HepG2 (cell line): Measurements from ENCODE around the gene MOGAT3. TPM values are rescaled to one million over a fixed set of nuclear protein-coding genes. Genes with fewer than 3 reads are reported as not detected.

Experiments used
- ATAC-seq: fragments of 200-7000 bp; cut with Tn5 transposase; 3 replicates; pipeline ENCODE4 v1.9.1; 2020; ENCODE audit warnings: mild to moderate bottlenecking, moderate library complexity
- BruUV-seq: library from RNA; stranded (reverse); fragments of 400-500 nt; replicated peaks from 2 replicates; lab custom pipeline; 2021; lab: Mats Ljungman, UMichigan
- CTCF ChIA-PET: fragments of 300-600 bp; formaldehyde crosslinking; extraction: SDS; loops from one replicate; lab custom pipeline; 2021; ENCODE audit warnings: low total read pairs, inconsistent platforms, low intra/inter-chr PET ratio; lab: Yijun Ruan, JAX
- POLR2A ChIA-PET: fragments of 350-600 bp; sonication (Branson Sonifier 250); formaldehyde crosslinking; loops from one replicate; lab custom pipeline; 2020; ENCODE audit warnings: antibody characterized with exemption, inconsistent platforms; lab: Yijun Ruan, JAX
- DNase-seq: peaks from one replicate; pipeline ENCODE4 v3.0.0-alpha.2; 2015; ENCODE audit warnings: low spot score
- FAIRE-seq: peaks from 3 replicates; lab custom pipeline; 2011; peaks lifted over from hg19 to GRCh38; lab: Jason Lieb, UNC
- H2AFZ ChIP-seq: one replicate; pipeline ENCODE4 v1.6.1; 2011; ENCODE audit warnings: low read length, inconsistent platforms
- H3K27ac ChIP-seq: fragments of 300-600 bp; 3 replicates; pipeline ENCODE4 v1.8.0; 2011; ENCODE audit warnings: mixed run types, mild to moderate bottlenecking, mixed read lengths, low read length, inconsistent platforms; ENCODE audit not compliant: insufficient read depth; ENCODE audit errors: extremely low read length
- H3K27me3 ChIP-seq, 2 experiments: fragments of 200-600 bp in 1 of 2; 2 replicates in 1 of 2; 3 replicates in 1 of 2; pipeline versions ENCODE4 v1.6.0 to v1.8.0; 2011; ENCODE audit warnings: low read length in 2 of 2, mild to moderate bottlenecking in 2 of 2, moderate library complexity in 2 of 2, inconsistent platforms in 1 of 2; ENCODE audit not compliant: insufficient read depth in 2 of 2, control insufficient read depth in 1 of 2
- H3K36me3 ChIP-seq, 2 experiments: fragments of 200-600 bp in 1 of 2; replicated peaks in 1 of 2; 2 replicates in 1 of 2; 3 replicates in 1 of 2; pipeline versions ENCODE4 v1.5.1 to v1.8.0; 2011; ENCODE audit warnings: low read length in 2 of 2, inconsistent platforms in 1 of 2; ENCODE audit not compliant: insufficient read depth in 2 of 2, control insufficient read depth in 1 of 2
- H3K4me1 ChIP-seq: 2 replicates; pipeline ENCODE4 v1.5.1; 2012; ENCODE audit warnings: low read length, inconsistent platforms; ENCODE audit not compliant: insufficient read depth
- H3K4me2 ChIP-seq: 2 replicates; pipeline ENCODE4 v1.6.0; 2011; ENCODE audit warnings: low read depth, low read length, inconsistent platforms
- H3K4me3 ChIP-seq, 3 experiments: fragments of 200-600 bp in 1 of 3; sonication (generic), shearing (Covaris generic) in 1 of 3; replicated peaks in 1 of 3; 2 replicates each; pipeline ENCODE4 v1.5.1; 2011 to 2016; ENCODE audit warnings: low read length in 3 of 3, inconsistent platforms in 2 of 3, low read depth in 2 of 3, mild to moderate bottlenecking in 2 of 3, control low read depth in 1 of 3, mixed read lengths in 1 of 3; ENCODE audit not compliant: insufficient read depth in 1 of 3
- H3K79me2 ChIP-seq: one replicate; pipeline ENCODE4 v1.6.1; 2011; ENCODE audit warnings: low read length, inconsistent platforms; ENCODE audit not compliant: insufficient read depth
- H3K9ac ChIP-seq: 2 replicates; pipeline ENCODE4 v1.6.0; 2011; ENCODE audit warnings: mild to moderate bottlenecking, low read depth, low read length, inconsistent platforms; ENCODE audit not compliant: insufficient read depth
- H3K9me3 ChIP-seq: 2 replicates; pipeline ENCODE4 v1.5.1; 2012; ENCODE audit warnings: mild to moderate bottlenecking, low read length
- H4K20me1 ChIP-seq: 2 replicates; pipeline ENCODE4 v1.6.0; 2011; ENCODE audit warnings: inconsistent platforms, mild to moderate bottlenecking, low read length, moderate library complexity; ENCODE audit not compliant: insufficient read depth
- NFIB ChIP-seq: sonication (generic); formaldehyde crosslinking; IDR thresholded peaks from 2 replicates; pipeline ENCODE4 v1.9.0; 2021; ENCODE audit warnings: missing genetic modification reagents, mild to moderate bottlenecking, borderline replicate concordance
- NONO ChIP-seq, 2 experiments: fragments of 450-650 bp in 1 of 2; sonication (generic) in 1 of 2; formaldehyde crosslinking in 1 of 2; IDR thresholded peaks in 1 of 2; conservative IDR thresholded peaks in 1 of 2; 2 replicates each; pipeline versions ENCODE4 v1.6.1 to v1.8.0; 2017 to 2022; ENCODE audit warnings: mild to moderate bottlenecking in 1 of 2, missing genetic modification reagents in 1 of 2, moderate library complexity in 1 of 2
- RBFOX2 ChIP-seq: fragments of 200-400 bp; formaldehyde crosslinking; IDR thresholded peaks from 2 replicates; pipeline ENCODE4 v1.6.1; 2017; ENCODE audit warnings: low read depth, mild to moderate bottlenecking, low read length
- RFX1 ChIP-seq: fragments of 450-650 bp; IDR thresholded peaks from 2 replicates; pipeline ENCODE4 v1.6.1; 2017
- SSRP1 ChIP-seq: IDR thresholded peaks from 2 replicates; pipeline ENCODE4 v1.6.1; 2016; ENCODE audit warnings: control low read depth
- STAG1 ChIP-seq: sonication (generic); formaldehyde crosslinking; IDR thresholded peaks from 2 replicates; pipeline ENCODE4 v1.4.0; 2020; ENCODE audit warnings: missing genetic modification reagents
- TEAD3 ChIP-seq: optimal IDR thresholded peaks from 2 replicates; pipeline ENCODE3; 2016; ENCODE audit warnings: borderline replicate concordance
- THYN1 ChIP-seq: sonication (generic); formaldehyde crosslinking; IDR thresholded peaks from 2 replicates; pipeline ENCODE4 v1.8.1; 2023; ENCODE audit warnings: low read depth, mild to moderate bottlenecking, moderate library complexity, missing genetic modification reagents, borderline replicate concordance
- ZBTB21 ChIP-seq: sonication (generic); formaldehyde crosslinking; IDR thresholded peaks from 2 replicates; pipeline ENCODE4 v1.4.0; 2020; ENCODE audit warnings: missing genetic modification reagents
- ZMAT3 ChIP-seq: sonication (generic); formaldehyde crosslinking; conservative IDR thresholded peaks from 2 replicates; pipeline ENCODE4 v1.7.0; 2021; ENCODE audit warnings: missing genetic modification reagents
- WGBS: methylation state at CpG from one replicate; pipeline ENCODE4 v1.1.6; 2017; ENCODE audit warnings: low lambda C conversion rate; 5-methylcytosine and 5-hydroxymethylcytosine counted together
- in situ Hi-C: cut with HindIII; loops from 2 replicates; pipeline ENCODE4 v1.10.0; 2017; ENCODE audit warnings: low pct_unique_long_range_greater_than_20kb; ENCODE audit not compliant: extremely low pct_ligation_motif_present
- intact Hi-C: fragments of 100-400 bp; cut with micrococcal nuclease; formaldehyde crosslinking; loops from one replicate; pipeline ENCODE4 v1.10.0; 2022; ENCODE audit not compliant: unreplicated experiment
- polyA plus RNA-seq, 8 experiments: library from polyadenylated mRNA; depleted of rRNA in 3 of 8; stranded (reverse) in 7 of 8; unstranded in 1 of 8; fragments of >200 nt; fragmentation: Illumina TruSeq in 4 of 8; extraction: Trizol in 4 of 8; gene quantifications; 2 replicates each; pipeline versions ENCODE4 v1.2.1 to v1.2.3, GENCODE V29; 2011 to 2016; ENCODE audit warnings: low read depth in 4 of 8, missing spikeins in 1 of 8, mixed read lengths in 1 of 8; ENCODE audit not compliant: insufficient read depth in 1 of 8
- total RNA-seq, 5 experiments: library from RNA; depleted of rRNA; stranded (reverse); fragments of >200 nt; fragmentation: Illumina TruSeq; extraction: Trizol; gene quantifications; 2 replicates each; pipeline ENCODE4 v1.2.3, GENCODE V29; 2016; ENCODE audit warnings: low read depth in 1 of 5
- TF ChIP-seq, protein P1 (sequence below): sonication (generic); formaldehyde crosslinking; conservative IDR thresholded peaks from 2 replicates; pipeline ENCODE4 v1.8.0; 2022; ENCODE audit warnings: missing genetic modification reagents
- TF ChIP-seq, protein P2 (sequence below): sonication (generic); formaldehyde crosslinking; IDR thresholded peaks from 2 replicates; pipeline ENCODE4 v1.4.0; 2020; ENCODE audit warnings: mild to moderate bottlenecking, missing genetic modification reagents
- TF ChIP-seq, protein P3 (sequence below): sonication (generic); formaldehyde crosslinking; IDR thresholded peaks from 2 replicates; pipeline ENCODE4 v1.9.0; 2022; ENCODE audit warnings: missing genetic modification reagents, mild to moderate bottlenecking, borderline replicate concordance
- TF ChIP-seq, protein P4 (sequence below): sonication (generic); formaldehyde crosslinking; IDR thresholded peaks from 2 replicates; pipeline ENCODE4 v1.4.0; 2020; ENCODE audit warnings: missing genetic modification reagents, borderline replicate concordance

The MOGAT3 gene
- total and polyA plus RNA-seq, 2 of the 13 experiments (the other 11 are each of a cell fraction or from before 2014, with no cell fraction given), result 22.5 to 30.5 TPM

DNA sequence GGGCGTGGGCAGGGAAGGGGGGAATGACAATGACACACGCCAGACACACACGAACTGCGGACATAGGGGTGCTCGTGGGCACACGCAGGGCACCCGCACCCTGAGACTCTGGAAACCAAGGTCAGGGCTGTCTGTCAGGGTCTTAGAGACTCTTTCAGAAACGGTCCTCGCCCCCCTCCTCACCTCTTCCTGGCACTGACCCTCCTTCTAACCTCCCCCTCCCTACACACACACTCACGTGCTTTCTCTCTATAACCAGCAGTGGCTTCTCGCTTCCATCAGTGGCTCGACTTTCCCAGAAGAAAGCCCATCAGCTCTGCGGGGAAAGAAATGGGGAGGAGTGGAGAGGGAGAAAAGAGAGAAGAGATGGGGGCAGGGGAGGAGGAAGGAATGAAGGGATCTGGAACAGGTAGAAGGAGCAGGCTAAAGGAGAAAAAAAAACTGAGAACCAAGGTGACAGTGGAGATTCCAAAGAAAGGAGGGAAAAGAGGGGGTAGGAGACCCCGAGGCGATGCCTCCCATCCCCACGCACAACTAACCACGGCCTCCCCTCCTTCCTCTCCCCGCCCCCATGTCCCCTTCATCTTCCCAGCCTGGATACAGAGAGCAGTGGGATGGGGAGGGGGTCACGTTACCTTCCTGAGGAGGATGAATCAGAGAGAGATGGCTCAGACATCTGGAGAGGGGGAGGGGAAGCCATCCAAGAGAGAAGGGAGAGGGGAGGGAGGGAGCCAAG, 33.8 kb downstream of the MOGAT3 start:
- no peaks in the 10 kb centered on the region for H3K36me3 ChIP-seq
- H3K4me2 ChIP-seq, result no peak overlapping the region
- WGBS, result 8% methylated on average over 19 of the region's 19 CpGs
- no peak overlapping the region for H3K27ac ChIP-seq
- peaks cover 47% of the 10 kb centered on the region for H3K4me1 ChIP-seq
- H3K4me3 ChIP-seq, result no peak overlapping the region
- BruUV-seq, result no TSS peak
- peaks cover 9 to 68% of the 10 kb centered on the region in 2 experiments for H3K27me3 ChIP-seq
- CTCF ChIA-PET, result no interaction called here
- FAIRE-seq, result no peak
- H3K79me2 ChIP-seq, result no peaks in the 10 kb centered on the region
- intact Hi-C loops, result no loop called here
- TF ChIP-seq NONO (IDR thresholded peaks at IDR 0.05) (no peak), NONO (CRISPR knock-in tag; conservative IDR thresholded peaks at IDR 0.05) (no peak), TEAD3 (CRISPR knock-in tag) (no peak), NFIB (CRISPR knock-in tag) (no peak), SSRP1 (CRISPR knock-in tag) (no peak), RFX1 (no peak), THYN1 (CRISPR knock-in tag) (no peak), ZMAT3 (no peak), RBFOX2 (no peak), STAG1 (CRISPR knock-in tag) (no peak), ZBTB21 (CRISPR knock-in tag) (no peak)
- TF ChIP-seq, protein P1, sequence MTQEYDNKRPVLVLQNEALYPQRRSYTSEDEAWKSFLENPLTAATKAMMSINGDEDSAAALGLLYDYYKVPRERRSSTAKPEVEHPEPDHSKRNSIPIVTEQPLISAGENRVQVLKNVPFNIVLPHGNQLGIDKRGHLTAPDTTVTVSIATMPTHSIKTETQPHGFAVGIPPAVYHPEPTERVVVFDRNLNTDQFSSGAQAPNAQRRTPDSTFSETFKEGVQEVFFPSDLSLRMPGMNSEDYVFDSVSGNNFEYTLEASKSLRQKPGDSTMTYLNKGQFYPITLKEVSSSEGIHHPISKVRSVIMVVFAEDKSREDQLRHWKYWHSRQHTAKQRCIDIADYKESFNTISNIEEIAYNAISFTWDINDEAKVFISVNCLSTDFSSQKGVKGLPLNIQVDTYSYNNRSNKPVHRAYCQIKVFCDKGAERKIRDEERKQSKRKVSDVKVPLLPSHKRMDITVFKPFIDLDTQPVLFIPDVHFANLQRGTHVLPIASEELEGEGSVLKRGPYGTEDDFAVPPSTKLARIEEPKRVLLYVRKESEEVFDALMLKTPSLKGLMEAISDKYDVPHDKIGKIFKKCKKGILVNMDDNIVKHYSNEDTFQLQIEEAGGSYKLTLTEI (CRISPR knock-in tag), result no peak
- TF ChIP-seq, protein P2, sequence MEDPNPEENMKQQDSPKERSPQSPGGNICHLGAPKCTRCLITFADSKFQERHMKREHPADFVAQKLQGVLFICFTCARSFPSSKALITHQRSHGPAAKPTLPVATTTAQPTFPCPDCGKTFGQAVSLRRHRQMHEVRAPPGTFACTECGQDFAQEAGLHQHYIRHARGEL, result no peak
- TF ChIP-seq, protein P3, sequence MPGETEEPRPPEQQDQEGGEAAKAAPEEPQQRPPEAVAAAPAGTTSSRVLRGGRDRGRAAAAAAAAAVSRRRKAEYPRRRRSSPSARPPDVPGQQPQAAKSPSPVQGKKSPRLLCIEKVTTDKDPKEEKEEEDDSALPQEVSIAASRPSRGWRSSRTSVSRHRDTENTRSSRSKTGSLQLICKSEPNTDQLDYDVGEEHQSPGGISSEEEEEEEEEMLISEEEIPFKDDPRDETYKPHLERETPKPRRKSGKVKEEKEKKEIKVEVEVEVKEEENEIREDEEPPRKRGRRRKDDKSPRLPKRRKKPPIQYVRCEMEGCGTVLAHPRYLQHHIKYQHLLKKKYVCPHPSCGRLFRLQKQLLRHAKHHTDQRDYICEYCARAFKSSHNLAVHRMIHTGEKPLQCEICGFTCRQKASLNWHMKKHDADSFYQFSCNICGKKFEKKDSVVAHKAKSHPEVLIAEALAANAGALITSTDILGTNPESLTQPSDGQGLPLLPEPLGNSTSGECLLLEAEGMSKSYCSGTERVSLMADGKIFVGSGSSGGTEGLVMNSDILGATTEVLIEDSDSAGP (CRISPR knock-in tag), result no peak
- TF ChIP-seq, protein P4, sequence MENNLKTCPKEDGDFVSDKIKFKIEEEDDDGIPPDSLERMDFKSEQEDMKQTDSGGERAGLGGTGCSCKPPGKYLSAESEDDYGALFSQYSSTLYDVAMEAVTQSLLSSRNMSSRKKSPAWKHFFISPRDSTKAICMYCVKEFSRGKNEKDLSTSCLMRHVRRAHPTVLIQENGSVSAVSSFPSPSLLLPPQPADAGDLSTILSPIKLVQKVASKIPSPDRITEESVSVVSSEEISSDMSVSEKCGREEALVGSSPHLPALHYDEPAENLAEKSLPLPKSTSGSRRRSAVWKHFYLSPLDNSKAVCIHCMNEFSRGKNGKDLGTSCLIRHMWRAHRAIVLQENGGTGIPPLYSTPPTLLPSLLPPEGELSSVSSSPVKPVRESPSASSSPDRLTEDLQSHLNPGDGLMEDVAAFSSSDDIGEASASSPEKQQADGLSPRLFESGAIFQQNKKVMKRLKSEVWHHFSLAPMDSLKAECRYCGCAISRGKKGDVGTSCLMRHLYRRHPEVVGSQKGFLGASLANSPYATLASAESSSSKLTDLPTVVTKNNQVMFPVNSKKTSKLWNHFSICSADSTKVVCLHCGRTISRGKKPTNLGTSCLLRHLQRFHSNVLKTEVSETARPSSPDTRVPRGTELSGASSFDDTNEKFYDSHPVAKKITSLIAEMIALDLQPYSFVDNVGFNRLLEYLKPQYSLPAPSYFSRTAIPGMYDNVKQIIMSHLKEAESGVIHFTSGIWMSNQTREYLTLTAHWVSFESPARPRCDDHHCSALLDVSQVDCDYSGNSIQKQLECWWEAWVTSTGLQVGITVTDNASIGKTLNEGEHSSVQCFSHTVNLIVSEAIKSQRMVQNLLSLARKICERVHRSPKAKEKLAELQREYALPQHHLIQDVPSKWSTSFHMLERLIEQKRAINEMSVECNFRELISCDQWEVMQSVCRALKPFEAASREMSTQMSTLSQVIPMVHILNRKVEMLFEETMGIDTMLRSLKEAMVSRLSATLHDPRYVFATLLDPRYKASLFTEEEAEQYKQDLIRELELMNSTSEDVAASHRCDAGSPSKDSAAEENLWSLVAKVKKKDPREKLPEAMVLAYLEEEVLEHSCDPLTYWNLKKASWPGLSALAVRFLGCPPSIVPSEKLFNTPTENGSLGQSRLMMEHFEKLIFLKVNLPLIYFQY (CRISPR knock-in tag), result no peak
- no peak overlapping the region for H2AFZ ChIP-seq
- no peak for DNase-seq
- in situ Hi-C loops, result no loop called here
- no peak for ATAC-seq
- H3K9ac ChIP-seq, result no peak overlapping the region
- POLR2A ChIA-PET, result no interaction called here
- no peaks in the 10 kb centered on the region for H3K9me3 ChIP-seq
- peaks cover 9% of the 10 kb centered on the region; the same call in 1 of the 2 replicates for H4K20me1 ChIP-seq
